ENCODE data around the gene UGGT1. TPM values are rescaled to one million over a fixed set of nuclear protein-coding genes. Genes with fewer than 3 reads are reported as not detected.
"Not testable (repeated sequence)": the region's sequence is repeated elsewhere in the genome, so short reads cannot be mapped to it uniquely, and the experiment has no call there.

The UGGT1 gene
- polyA plus RNA-seq, 1 donor: 29.7 TPM

GRCh38 chr2:128178149-128178649 is 87.2 kb downstream of the UGGT1 start:
- DNase-seq: no peak

DNA sequence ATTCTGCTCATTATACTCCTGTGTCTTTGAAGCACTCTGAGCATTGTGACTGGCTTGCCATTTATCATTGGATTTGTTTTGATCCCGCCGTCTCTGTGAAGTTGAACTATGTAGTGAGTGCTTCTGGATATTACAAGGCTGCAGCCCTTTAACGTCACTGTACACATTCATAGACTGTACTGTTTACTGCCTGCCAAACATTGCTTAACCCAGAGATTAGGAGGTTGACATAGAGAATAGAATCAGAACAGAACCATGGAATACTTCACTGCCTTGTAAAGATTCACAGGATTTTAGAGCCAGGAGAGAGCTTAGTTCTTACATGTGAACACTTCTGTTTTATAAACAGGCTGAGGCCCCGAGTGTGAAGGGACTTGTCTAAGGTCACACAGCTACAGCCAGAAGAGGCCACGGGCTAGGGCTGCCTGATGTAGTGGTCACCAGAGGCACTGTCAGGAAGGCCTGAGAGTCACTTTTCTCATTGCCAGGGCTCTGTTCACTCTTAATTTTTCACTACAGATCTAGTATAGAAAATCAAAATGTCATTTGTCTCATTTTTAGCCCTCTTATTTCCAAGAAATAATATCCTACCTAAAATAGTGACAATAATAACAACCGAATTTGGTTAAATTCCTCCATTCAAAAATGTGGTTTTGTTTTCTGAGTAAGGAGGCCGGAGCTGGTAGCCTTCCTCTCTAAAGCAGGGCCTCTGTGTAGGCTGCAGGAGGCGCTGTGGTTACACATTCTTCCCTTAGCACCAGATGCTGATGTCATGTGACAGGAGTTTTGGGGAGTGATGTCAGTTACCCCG is 87.9 kb downstream of the UGGT1 start:
- DNase-seq: peak; percentile 41

GRCh38 chr2:128179461-128179755 is 88.4 kb downstream of the UGGT1 start:
- DNase-seq: no peak

DNA sequence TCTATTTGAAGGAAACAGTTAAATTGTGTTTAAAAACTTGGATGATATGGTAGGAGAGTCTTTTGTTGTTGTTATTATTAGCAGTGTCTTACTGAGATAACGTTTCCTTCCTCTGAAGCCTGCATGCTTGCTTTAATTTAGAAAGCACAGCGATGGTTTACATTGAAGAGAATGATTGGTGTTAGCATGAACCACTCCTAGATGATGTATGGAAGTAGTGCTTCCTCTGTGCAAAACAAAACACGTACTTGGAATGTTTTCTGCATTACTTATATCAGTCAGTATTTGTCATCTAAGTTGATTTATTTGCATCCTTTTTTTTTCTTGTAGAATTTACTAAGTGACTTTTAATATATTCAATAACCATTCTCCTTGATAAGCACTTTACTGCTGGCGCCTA is 89.0 kb downstream of the UGGT1 start:
- no peak for DNase-seq

DNA sequence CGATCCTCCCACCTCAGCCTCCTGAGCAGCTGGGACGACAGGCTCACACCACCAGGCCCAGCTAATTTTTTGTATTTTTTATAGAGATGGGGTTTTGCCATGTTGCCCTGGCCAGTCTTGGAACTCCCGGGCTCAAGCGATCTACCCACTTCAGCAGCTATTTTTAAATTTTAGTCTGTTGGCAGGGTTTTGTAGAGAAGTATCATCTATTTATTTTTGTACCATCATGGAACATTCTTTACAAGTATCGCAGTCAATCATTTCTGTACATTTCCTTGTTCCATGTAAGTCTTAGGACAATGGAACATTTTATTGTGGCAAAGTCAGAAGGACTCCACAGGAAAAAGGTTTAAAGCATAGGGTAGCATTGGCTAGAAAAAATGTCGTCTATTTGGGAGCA is 94.6 kb downstream of the UGGT1 start:
- DNase-seq: no peak

GRCh38 chr2:128187032-128187654 is 96.1 kb downstream of the UGGT1 start:
- DNase-seq: no peak

DNA sequence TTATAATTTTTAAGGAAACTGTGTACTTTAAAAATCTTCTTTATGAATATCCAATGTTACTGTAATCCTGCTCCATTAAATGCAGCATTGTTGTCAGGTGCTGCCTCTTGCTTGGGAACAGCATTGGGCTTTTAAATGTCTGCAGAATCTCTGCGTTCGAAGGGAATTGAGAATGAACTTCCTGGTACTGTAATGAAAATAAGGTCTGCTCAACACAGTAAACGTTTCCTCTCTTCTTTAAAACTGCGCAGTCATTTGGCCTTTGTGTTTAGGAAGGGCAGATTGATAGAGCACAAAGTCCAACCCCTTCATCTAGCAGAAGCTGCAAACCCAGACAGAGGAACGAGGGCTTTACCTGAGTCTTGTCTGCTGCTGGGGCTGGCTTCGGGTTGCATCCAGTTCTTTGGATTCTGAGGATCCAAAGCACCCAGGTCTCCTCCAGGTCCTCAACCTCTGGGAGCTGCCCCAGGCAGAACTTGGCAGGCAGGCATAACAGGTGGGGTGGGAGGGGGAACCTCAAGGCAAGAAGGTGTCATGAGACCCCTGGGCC is 104.5 kb downstream of the UGGT1 start:
- DNase-seq: no peak

- no peak for DNase-seq
Observed at GRCh38 chr2:128196026-128196425, 105.0 kb downstream of the UGGT1 start.

DNA sequence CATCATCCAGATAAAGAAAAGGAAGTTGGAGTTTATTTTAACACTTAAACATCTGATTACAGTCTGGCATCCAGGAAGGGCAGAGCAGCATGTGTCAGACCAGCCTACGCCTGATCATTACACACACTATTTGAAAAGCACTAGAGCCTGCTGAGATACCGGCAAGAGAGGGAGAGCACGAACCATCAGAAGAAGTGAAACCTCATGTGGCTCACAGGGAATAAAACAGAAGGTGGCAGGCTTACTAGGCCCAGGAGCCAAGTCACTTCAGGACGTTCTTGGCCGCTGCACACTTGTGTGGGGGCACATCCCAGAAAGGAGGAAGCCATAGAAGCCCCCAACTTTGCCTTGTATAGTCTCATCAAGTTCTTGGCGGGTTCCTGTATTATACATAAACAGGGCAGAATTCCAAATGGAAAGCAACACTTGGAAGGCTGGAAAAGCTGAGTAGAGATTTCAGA is 105.5 kb downstream of the UGGT1 start:
- DNase-seq: peak; percentile 32

- DNase-seq: no peak
Observed at GRCh38 chr2:128197059-128197458, 106.1 kb downstream of the UGGT1 start.

- no peak for DNase-seq
Observed at GRCh38 chr2:128198656-128199055, 107.7 kb downstream of the UGGT1 start.

DNA sequence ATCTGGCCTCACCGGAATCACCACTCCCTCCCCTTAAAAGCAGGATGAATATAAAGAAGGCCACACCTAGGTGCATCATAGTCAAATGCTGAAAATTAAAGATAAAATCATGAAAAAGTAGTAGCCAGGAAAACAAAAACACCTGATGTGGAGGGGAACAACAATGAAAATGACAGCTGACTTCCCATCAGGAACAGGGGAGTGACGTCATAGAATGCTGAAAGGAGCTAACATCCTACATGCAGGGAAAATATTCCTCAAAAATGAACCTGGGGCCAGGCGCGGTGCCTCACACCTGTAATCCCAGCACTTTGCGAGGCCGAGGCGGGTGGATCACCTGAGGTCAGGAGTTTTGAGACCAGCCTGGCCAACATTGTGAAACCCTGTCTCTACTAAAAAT is 108.1 kb downstream of the UGGT1 start:
- DNase-seq: no peak

DNA sequence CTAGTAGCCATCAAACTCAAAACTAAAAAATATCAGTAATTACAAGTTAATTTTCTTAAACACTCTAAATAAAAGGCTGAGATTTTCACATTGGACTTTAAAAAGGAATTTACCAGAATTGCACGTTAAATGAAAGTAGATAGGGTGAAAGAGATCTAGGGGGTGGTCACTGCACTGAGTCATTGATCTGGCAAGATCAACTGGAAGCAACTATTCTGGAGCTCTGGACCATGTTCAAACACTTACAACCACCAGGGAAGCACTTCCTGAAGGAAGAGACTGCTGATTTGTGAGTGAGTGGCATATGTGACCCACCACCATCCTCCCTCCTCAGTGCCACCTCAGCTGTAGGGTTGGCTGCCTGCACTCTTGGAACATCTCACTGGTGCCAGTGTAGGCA is 111.8 kb downstream of the UGGT1 start:
- DNase-seq: no peak

GRCh38 chr2:128206245-128206644 is 115.2 kb downstream of the UGGT1 start:
- no peak for DNase-seq

GRCh38 chr2:128208023-128208422 is 117.0 kb downstream of the UGGT1 start:
- no peak for DNase-seq

GRCh38 chr2:128208631-128209324 is 117.8 kb downstream of the UGGT1 start:
- DNase-seq: not testable (repeated sequence)

DNA sequence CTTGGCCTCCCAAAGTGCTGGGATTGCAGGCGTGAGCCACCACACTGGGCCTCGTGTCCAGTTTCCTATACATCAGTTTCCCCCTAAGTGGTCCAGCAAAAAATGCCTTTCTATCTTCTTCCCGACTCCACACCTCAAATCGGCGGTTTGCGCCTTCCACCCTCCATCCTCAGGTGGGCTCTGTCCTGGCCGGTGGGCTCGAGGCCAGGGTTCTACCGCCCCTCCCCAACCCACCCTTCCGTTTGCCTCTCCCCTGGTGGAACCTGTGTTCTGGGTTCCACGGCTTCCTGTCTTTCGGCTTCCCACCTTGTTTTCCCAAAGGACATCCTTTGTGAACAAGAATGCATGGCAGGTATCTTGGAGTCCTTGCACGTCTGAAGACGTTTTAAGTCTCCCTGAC is 123.3 kb downstream of the UGGT1 start:
- DNase-seq: no peak

DNA sequence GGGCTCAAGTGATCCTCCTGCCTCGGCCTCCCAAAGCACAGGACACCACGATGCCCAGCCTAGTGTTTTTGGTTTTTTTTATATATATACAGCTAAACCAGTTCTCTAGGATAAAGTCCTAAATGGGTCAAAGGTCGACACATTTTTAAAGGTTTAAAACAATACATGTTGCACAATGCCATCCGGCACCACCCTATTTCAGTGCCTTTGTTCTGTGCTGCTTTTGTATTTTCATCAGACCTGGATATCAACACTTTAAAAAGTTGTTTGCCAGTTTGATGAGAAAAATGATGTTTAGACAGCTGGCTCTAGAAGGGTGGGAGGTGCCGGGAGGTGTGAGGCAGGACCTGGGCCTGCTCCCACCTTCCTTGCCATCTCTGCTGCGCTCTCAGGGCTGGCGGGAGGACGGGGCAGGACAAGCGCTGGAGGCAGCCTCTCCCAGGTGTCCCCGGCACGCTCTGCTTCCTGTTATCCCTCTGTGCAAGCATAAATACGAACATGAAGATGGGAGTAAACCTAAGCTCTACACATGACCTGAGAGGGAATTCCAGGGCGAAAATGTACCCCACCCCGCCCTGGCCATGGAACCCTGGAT is 124.0 kb downstream of the UGGT1 start:
- DNase-seq: no peak

DNA sequence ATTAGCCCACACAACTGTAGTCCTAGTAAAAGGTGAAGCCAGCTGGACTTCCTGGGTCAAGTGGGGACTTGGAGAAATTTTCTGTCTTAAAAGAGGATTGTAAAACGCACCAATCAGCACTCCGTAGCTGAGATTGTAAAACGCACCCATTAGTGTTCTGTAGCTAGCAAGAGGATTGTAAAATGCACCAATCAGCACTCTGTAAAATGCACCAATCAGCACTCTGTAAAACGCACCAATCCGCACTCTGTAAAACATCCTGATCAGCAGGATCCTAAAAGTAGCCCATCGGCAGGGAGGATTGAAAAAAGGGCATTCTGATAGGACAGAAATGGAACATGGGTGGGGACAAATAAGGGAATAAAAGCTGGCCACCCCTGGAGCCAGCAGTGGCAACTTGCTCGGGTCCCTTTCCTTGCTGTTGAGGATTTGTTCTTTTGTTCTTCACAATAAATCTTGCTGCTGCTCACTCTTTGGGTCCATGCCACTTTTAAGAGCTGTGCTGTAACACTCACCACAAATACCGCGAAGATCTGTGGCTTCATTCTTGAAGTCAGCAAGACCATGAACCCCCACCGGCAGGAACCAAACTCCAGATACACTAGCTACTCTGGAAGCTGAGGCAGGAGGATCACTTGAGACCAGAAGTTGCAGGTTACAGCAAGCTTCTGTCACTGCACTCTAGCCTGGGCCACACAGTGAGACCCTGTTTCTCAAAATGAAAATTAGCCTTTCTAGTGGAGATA is 125.1 kb downstream of the UGGT1 start:
- DNase-seq: no peak

DNA sequence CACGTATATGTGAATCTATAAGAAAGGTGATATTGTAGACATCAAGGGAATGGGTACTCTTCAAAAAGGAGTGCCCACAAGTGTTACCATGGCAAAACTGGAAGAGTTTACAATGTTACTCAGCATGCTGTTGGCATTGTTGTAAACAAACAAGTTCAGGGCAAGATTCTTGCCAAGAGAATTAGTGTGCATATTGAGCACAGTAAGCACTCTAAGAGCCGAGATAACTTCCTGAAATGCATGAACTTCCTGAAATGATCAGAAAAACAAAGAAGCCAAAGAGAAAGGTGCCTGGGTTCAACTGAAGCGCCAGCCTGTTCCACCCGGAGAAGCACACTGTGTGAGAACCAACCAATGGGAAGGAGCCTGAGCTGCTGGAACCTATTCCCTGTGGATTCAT is 126.7 kb downstream of the UGGT1 start:
- DNase-seq: no peak

DNA sequence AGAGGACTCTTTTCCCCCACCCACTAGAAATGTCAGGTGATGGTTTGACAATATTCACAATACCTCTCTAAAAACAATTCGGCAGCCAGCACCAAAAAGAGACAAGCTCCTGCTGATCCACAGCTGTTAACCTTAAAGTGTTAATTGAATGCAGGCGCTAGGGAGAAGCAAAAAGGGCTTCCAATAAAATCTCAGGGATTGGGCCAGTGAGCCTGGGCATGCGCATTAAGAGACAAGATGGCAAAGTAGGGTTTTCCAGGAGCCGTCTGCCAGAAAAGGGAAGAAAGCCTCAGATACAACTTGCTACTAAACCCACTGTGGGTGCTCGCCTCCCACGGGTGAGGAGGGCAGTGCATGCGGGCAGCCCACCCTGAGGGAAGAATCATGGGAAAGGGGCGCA is 128.9 kb downstream of the UGGT1 start:
- DNase-seq: no peak

DNA sequence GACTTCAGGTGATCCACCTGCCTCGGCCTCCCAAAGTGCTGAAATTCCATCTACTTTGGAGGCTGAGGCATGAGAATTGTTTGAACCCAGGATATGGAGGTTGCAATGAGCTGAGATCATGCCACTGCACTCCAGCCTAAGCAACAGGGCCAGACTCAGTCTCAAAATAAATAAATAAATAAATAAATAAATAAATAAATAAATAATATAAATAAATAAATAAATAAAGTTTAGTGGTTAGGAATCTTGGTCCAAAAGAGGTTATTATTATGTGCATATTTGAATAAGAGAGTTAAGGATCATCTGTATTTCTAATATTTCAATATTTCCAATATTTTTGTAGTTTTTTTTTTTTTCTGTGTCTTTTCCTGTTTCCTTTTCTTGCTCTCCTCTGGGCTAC is 136.9 kb downstream of the UGGT1 start:
- DNase-seq: no peak
